GM12872 (cell line): Measurements from ENCODE around the gene NBAS.

Experiments used
- CTCF ChIP-seq: IDR thresholded peaks from 3 replicates; pipeline ENCODE4 v1.5.1; 2011; ENCODE audit warnings: low read depth, mild to moderate bottlenecking, low read length, moderate library complexity; ENCODE audit not compliant: insufficient read depth

Gene NBAS

GRCh38 chr2:15460112-15460620 is 101.0 kb downstream of the NBAS start:
- no peak for TF ChIP-seq CTCF

DNA sequence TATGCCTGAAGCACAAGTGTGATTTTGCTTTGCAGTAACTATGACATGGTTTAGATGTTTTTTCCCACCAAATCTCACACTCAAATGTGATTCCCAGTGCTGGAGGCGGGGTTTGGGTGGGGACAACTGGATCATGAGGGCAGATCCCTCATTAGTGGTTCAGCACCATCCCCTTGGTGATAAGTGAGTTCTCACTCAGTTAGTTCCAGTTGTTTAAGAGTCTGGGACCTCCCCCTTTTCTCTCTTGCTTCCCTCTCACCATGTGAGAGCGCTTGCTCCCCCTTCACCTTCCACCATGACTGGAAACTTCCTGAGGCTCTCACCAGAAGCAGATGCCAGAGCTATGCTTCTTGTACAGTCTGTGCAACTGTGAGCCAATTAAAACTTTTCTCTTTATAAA is 102.9 kb downstream of the NBAS start:
- no peak for TF ChIP-seq CTCF

GRCh38 chr2:15457868-15458267 is 103.3 kb downstream of the NBAS start:
- TF ChIP-seq CTCF, result no peak

- TF ChIP-seq CTCF, result no peak
These were observed 104.8 kb downstream of the NBAS start for GRCh38 chr2:15456352-15456751.

- TF ChIP-seq CTCF, result no peak
These were observed 110.3 kb downstream of the NBAS start for GRCh38 chr2:15450808-15451207.

DNA sequence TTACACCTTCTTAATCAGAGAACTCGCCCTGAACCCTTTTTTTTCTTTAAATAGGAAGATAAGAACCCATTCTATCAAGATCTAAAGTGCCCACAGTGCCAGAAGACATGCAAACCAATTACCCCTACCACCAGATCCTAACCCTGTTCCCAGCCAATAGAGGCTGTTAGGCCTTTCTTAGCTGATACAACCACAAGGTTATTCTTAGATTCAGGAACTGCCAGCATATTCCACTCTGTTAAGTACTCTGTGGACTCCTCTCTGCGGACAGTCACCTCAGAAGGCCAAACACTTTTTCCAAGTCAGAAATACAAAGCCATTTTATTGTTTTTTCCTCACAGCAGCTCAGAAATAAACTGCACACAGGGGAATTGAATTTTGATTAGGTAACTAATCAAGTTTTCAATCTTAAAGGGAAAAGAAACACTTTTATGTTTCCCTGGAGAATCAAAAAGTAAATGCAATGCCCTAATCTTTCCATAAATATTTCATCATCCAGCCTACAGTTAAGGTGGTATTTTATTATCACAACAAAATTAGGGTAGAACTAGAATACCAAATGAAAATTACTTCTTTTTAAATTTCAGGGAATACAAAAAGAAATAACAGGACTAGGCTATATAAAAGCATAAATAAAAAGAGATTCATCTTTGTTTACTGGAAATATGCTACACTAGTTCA is 111.4 kb downstream of the NBAS start:
- no peak for TF ChIP-seq CTCF

DNA sequence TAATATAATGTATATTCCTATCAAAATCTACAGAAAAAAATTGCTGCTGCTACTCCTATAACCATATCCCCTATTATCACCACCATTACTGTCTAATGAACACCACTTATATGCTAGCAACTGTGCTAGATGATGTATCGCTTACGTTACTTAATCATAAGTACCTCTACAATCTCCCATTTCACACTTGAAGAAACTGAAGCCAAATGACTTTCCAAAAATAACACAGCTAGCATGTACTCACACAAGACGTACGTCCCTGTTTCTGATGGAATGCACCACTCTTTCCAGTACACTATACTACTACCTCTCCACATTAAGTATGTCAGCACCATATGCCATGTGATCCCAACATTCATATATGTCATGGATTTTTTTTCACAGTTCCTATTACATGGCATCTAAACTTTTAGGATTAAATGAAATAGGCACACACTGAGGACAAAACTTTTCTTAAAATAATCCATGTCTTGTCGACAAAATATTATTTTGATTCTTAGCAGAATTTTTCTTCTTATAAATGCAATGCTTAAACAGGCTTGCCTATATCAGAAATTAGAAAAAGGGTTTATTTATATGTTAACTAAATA is 112.8 kb downstream of the NBAS start:
- no peak for TF ChIP-seq CTCF
